Measurements from ENCODE around the gene FBXO48.

DNA sequence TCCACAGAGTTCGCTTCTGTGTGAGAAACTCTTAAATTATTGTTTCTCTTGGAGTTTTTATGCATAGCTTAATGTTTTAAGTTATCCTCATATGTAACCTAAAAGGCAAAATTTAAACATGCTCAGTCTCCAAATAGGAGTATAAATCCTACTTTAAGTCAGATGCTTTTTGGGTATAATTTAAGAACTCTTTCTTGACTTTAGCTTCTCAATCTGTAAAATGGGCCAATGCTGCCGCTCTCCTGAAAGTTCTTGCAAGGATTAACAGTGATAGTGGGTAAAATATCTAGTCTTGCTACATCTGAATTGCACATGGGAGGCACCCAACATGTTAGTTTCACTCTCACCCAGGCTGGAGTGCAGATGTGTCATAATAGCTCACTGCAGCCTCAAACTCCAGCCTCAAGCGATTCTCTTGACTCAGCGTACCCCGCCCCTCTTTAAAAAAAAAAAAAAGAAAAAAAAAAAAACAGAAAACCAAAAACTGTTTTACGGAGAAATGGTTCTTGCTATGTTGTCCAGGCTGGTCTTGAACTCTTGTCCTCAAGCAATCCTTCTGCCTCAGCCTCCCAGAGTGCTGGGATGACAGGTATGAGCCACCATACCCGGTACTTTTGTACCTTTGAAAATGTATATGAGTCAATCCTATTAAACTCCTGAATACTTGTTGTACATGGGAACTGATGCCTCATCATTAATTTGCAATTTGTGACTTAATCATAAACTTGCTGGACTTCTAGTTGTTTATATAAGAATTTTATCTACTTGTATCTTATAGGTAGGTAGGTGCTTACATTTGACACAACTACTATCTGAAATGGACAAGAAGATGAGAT is 1.8 kb downstream of the FBXO48 start:
- TF ChIP-seq CTCF (IDR thresholded peaks at IDR 0.05): no peak
- no peak for TF ChIP-seq POLR2AphosphoS5 (IDR thresholded peaks at IDR 0.05; ENCODE audit: low read depth, low read length)
- no peak for TF ChIP-seq SIN3A (IDR thresholded peaks at IDR 0.05; ENCODE audit: borderline replicate concordance, insufficient read depth, low read depth, low read length)

Measured in Panc1 (cell line).